Right cardiac atrium (tissue), 5 donors: Measurements from ENCODE around the gene AHSG. TPM values are rescaled to one million over a fixed set of nuclear protein-coding genes. Genes with fewer than 3 reads are reported as not detected.
A peak's percentile ranks its signal among the peaks of the same experiment; 100 is the strongest.

Experiments
- ATAC-seq, 2 donors: fragments of 200-7000 bp; cut with Tn5 transposase; one replicate each; pipeline versions ENCODE4 v1.8.0 to v1.9.1; 2020; ENCODE audit warnings: moderate library complexity in 2 of 2, mild to moderate bottlenecking in 1 of 2
- DNase-seq, 3 donors: peaks; one replicate each; pipeline ENCODE4 v3.0.0-alpha.2; 2020
- H3K27ac ChIP-seq: one replicate; pipeline ENCODE4 v1.5.1; 2013; ENCODE audit warnings: mild to moderate bottlenecking, low read length, control low read depth, moderate library complexity
- H3K27me3 ChIP-seq: one replicate; pipeline ENCODE4 v1.6.1; 2013; ENCODE audit not compliant: control insufficient read depth, insufficient read depth
- H3K4me1 ChIP-seq: one replicate; pipeline ENCODE4 v1.6.1; 2013; ENCODE audit warnings: low read length; ENCODE audit not compliant: control insufficient read depth, insufficient read depth
- H3K4me3 ChIP-seq: one replicate; pipeline ENCODE4 v1.5.1; 2013; ENCODE audit warnings: low read length, control low read depth
- H3K9me3 ChIP-seq: one replicate; pipeline ENCODE4 v1.6.1; 2013; ENCODE audit warnings: low read length; ENCODE audit not compliant: control insufficient read depth
- WGBS: extraction: QIAGEN DNeasy Blood & Tissue Kit; methylation state at CpG from one replicate; pipeline ENCODE4 v1.1.7; 2013; 5-methylcytosine and 5-hydroxymethylcytosine counted together
- intact Hi-C, 4 donors: fragments of 100-400 bp; cut with DNase I; formaldehyde crosslinking; loops; one replicate each; pipeline versions ENCODE4 v1.11.0 to v1.14.0; 2022 to 2023
- polyA plus RNA-seq: library from polyadenylated mRNA; stranded (reverse); fragments of 200-250 nt; gene quantifications from one replicate; pipeline ENCODE4 v1.2.3, GENCODE V29; 2013
- total RNA-seq, 4 donors: library from RNA; stranded (reverse); fragmentation: NEBNext Ultra II Directional; extraction: Animal tissue kit (Norgen Biotek cat#: 25700); gene quantifications; one replicate each; pipeline ENCODE4 v1.2.1, GENCODE V29; 2021
- donor health status: healthy with polysubstance abuse.
- donor health status: DM: no; HTN: yes; CAD: no.
- donor health status: DM: no; HTN: no; CAD: no.
- donor health status: DM: no; HTN: yes; CAD: no; lungs with severe emphysema.
- donor health status: DM: yes; HTN: yes; CAD: no.

The AHSG gene
- total and polyA plus RNA-seq, 5 donors, result 0.05 to 0.20 TPM; not detected in 3

DNA sequence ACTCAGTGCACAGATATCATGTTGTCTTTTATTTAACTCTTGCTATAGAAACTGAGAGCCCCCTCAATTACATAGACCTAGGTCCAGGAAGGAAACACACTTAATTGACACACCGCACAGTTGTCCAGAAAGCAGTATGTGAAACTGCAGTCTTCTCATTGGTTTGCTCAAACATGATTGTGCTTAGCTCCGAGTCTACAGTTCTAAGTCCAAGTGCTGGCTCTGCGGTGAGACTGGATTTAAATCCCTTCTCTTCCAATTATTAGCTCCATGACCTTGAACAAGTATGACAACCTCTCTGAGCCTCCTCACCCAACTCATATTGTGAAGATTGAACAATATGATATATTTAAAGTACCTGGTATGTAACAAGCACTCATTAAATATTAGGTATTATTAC, 19.0 kb upstream of the AHSG start:
- H3K27ac ChIP-seq, result no peak overlapping the region

DNA sequence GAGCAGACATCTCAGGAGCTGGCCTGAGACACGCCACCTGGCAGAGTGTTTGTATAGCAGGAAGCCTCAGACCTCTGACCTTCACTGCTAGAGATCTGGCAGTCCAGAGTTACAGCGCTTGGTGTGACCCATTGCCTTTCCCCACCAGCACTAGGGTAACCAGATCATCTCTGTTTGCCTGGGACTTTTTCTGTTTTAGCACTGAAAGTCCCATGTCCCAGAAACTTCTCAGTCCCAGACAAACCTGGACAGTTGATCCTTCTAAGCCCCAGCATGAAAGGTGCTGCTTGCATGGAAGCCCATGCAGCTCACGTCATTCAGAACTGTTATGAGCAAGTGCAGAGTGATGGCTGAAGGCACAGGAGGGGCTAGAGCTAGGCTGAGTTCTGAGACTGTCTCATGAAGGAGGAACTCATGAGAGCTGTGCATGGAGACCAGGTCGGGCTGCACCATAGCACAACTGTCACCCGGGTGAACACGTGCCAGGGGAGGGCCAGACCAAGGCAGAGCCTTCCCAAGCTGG, 18.2 kb upstream of the AHSG start:
- Histone ChIP-seq H3K4me1 (peaks cover 2% of the 10 kb centered on the region), H3K4me3 (no peak overlapping the region), H3K9me3 (no peaks in the 10 kb centered on the region), H3K27me3 (no peaks in the 10 kb centered on the region), H3K27ac (no peak overlapping the region)
- WGBS, result 59% methylated on average over 6 of the region's 6 CpGs
- intact Hi-C loops, result no loop called here
- ATAC-seq (no peak), DNase-seq (no peak)

More for the DNA sequence above, 19.0 kb upstream of the AHSG start:
- ATAC-seq (no peak), DNase-seq (no peak)
- no peaks in the 10 kb centered on the region for H3K9me3 ChIP-seq
- no peak overlapping the region for H3K4me3 ChIP-seq
- intact Hi-C loops, result no loop called here
- H3K4me1 ChIP-seq, result peaks cover 2% of the 10 kb centered on the region
- WGBS, result 90% methylated on average over 3 of the region's 3 CpGs
- H3K27me3 ChIP-seq, result no peaks in the 10 kb centered on the region

DNA sequence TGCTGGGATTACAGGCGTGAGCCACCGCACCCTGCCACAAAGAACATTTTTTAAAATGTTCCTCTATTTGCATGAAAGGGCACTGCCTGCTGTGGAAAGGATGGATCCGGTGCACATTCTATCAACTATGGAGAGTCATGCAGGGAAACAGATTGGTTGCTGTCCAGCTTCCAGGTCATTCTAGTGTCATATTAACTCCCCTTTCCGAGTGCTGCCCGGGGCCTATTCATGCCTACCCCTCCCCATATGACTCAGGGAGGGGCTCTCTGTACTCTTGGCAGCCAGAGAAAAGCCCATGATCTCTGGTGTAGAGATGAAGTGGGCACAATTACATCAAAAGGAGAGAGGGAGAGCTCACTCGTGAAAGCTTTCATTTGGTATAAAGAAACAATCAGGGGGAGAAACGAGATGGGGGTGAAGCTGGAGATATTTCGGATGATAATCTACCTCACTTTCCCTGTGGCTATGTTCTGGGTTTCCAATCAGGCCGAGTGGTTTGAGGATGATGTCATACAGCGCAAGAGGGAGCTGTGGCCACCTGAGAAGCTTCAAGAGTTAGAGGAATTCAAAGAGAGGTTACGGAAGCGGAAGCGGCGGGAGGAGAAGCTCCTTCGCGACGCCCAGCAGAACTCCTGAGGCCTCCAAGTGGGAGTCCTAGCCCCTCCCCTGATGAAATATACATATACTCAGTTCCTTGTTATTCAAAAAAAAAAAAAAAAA, 16.1 kb upstream of the AHSG start:
- ATAC-seq (no peak), DNase-seq (no peak)
- H3K4me1 ChIP-seq, result peaks cover 3% of the 10 kb centered on the region
- H3K9me3 ChIP-seq, result no peaks in the 10 kb centered on the region
- no peaks in the 10 kb centered on the region for H3K27me3 ChIP-seq
- no peak overlapping the region for H3K27ac ChIP-seq
- WGBS, result 54% methylated on average over 17 of the region's 17 CpGs
- intact Hi-C loops, result no loop called here
- no peak overlapping the region for H3K4me3 ChIP-seq

DNA sequence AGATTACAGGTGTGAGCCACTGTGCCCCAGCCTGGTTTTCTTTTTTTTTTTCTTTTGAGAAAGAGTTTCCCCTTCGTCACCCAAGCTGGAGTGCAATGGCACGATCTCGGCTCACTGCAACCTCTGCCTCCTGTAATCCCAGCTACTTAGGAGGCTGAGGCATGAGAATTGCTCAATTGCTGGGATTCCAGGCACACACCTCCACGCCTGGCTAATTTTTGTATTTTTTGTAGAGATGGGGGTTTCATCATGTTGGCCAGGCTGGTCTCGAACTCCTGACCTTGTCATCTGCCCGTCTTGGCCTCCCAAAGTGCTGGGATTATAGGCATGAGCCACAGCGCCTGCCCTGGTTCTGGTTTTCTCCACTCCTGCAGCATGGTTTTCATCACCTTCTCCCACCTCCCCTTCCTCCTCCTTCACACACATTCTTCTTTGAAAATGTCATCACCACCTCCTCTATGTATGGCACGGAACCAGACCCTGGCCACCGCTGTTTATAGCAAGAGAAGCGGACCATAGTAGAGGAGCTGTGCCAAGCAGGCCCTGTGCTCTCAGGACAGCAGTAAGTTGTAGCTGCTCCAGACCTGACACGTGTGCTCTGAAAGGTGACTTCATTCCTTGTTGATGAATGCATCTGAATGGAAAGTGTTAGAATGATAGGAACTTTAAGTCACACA, 14.6 kb upstream of the AHSG start:
- no peaks in the 10 kb centered on the region for H3K27me3 ChIP-seq
- H3K4me3 ChIP-seq, result no peak overlapping the region
- ATAC-seq, result peak; percentile 88 to 93
- peak overlapping the region; percentile 49 for H3K27ac ChIP-seq
- H3K4me1 ChIP-seq, result peaks cover 3% of the 10 kb centered on the region
- H3K9me3 ChIP-seq, result no peaks in the 10 kb centered on the region
- intact Hi-C loops, result no loop called here
- 58% methylated on average over 11 of the region's 11 CpGs for WGBS
- DNase-seq, result peak; percentile 59 to 81 (median 80)

DNA sequence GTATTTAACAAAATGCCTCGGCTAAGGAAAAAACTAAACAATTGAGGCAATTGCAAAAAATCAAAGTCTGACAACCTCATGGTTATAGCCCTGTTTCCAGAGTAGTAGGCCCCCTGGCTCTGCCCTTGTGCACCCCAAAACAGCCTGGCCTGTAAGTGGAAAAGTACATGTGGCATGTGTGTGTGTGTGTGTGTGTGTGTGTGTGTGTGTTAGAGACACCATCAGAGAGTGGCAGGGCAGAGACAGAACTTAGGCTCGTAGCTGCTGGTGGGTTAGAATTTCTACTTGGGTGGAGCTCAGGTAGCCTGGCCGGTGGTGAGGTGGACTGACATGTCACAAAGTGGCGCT, 14.1 kb upstream of the AHSG start:
- DNase-seq (no peak), ATAC-seq (peak; percentile 10 to 34)
- WGBS, result 72% methylated on average over 4 of the region's 4 CpGs
- intact Hi-C loops, result no loop called here
- H3K4me3 ChIP-seq, result no peak overlapping the region
- no peaks in the 10 kb centered on the region for H3K9me3 ChIP-seq
- peaks cover 3% of the 10 kb centered on the region for H3K4me1 ChIP-seq
- H3K27ac ChIP-seq, result peak overlapping the region; percentile 49
- H3K27me3 ChIP-seq, result no peaks in the 10 kb centered on the region

DNA sequence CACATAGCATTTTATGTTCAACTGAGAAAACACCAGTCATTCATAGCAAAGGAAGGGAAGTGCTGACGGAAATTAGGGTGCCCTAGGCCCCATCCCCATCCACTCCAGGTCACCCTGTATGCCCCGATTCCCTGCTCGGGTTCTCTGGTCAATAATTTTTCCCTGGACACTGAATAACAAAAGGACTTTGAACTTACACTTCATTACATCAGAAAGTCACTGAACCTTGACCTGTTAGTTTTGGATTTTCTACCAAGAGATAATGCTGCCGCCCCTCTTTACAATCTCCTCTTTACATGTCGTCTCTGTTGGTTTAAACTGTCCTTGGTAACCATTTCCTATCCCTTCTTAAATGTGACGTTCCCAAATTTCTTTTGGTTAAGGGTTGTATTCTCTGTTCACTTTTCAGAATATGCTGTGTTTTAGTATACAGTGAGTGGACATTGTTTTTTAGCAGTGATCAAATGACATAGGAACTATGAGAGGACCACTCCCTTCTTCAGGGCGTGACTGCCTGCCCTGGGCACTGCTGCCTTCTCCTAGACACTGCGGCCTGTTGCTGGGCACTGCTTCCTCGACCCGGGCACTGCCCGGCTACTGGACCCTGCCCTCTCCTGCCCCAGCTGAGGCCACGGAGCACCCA, 13.6 kb upstream of the AHSG start:
- peak overlapping the region; percentile 49 for H3K27ac ChIP-seq
- intact Hi-C loops, result no loop called here
- no peaks in the 10 kb centered on the region for H3K27me3 ChIP-seq
- ATAC-seq, result peak in 1 of 2 donors; percentile 28
- no peaks in the 10 kb centered on the region for H3K9me3 ChIP-seq
- 69% methylated on average over 12 of the region's 12 CpGs for WGBS
- H3K4me1 ChIP-seq, result peaks cover 3% of the 10 kb centered on the region
- H3K4me3 ChIP-seq, result no peak overlapping the region
- no peak for DNase-seq

DNA sequence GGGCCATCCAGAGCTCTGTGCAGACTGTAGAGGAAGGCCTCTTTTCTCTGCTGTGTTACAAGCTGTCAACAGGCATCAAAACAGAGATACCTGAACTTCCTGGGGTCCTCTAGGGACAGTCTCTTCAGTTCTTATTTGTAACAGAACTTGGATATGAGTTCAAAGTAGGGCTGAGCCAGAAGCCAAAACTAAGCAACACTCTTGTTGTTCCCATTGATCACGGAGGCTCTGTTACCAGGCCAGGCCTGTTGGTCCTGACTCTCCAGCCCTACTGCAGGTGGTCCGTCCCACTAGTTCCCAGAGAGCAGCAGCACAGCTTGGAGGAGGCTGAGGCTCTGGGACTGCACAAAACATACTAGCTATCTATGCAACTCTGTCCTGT, 13.1 kb upstream of the AHSG start:
- ATAC-seq, result no peak
- Histone ChIP-seq H3K27ac (no peak overlapping the region), H3K9me3 (no peaks in the 10 kb centered on the region), H3K4me3 (no peak overlapping the region), H3K27me3 (no peaks in the 10 kb centered on the region), H3K4me1 (peaks cover 1% of the 10 kb centered on the region)
- DNase-seq, result no peak
- intact Hi-C loops, result no loop called here
- 86% methylated on average over 2 of the region's 2 CpGs for WGBS

DNA sequence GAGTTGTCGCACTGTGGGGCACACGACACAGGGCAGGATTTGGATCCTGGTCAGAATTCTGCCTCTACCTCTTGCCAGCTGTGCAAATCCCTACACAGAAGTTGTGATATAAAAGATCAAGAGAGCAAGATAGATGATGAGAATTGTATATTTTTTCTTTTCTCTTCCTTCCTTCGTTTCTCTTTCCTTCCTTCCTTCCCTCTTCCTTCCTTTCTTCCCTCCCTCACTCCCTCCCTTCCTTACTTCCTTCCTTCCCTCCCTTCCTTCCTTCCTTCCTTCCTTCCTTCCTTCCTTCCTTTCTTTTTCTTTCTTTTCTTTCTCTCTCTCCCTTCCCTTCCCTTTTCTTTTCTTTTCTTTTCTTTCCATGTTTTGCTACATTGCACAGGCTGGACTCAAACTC, 12.0 kb upstream of the AHSG start:
- no peak overlapping the region for H3K4me3 ChIP-seq
- intact Hi-C loops, result no loop called here
- H3K27ac ChIP-seq, result no peak overlapping the region
- peaks cover 1% of the 10 kb centered on the region for H3K4me1 ChIP-seq
- 71% methylated on average over 3 of the region's 3 CpGs for WGBS
- H3K9me3 ChIP-seq, result no peaks in the 10 kb centered on the region
- no peaks in the 10 kb centered on the region for H3K27me3 ChIP-seq
- no peak for ATAC-seq
- DNase-seq, result no peak

DNA sequence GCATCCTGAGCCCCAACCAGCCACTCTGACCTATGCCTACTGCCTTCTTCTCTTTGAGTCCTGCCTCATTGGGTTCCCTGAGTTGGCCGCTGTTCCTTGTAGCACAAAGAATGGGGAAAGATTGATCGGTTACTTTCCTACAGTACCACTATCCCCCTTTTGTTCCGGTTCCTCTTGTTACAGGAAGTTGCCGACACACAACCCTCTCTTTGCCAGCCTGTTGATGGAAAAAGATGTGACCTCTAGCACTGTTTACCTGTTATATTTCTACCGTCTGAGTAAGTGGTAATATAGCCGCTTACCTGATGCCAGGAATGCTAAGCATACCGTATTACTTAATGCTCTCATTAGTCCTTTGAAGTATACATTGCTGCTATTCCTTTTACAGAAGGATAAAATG, 9.7 kb upstream of the AHSG start:
- Histone ChIP-seq H3K27ac (no peak overlapping the region), H3K9me3 (no peaks in the 10 kb centered on the region), H3K4me1 (peaks cover 1% of the 10 kb centered on the region), H3K4me3 (no peak overlapping the region), H3K27me3 (no peaks in the 10 kb centered on the region)
- intact Hi-C loops, result no loop called here
- ATAC-seq, result no peak
- no peak for DNase-seq
- whole genome bisulfite sequencing, result 85% methylated on average over 7 of the region's 7 CpGs

DNA sequence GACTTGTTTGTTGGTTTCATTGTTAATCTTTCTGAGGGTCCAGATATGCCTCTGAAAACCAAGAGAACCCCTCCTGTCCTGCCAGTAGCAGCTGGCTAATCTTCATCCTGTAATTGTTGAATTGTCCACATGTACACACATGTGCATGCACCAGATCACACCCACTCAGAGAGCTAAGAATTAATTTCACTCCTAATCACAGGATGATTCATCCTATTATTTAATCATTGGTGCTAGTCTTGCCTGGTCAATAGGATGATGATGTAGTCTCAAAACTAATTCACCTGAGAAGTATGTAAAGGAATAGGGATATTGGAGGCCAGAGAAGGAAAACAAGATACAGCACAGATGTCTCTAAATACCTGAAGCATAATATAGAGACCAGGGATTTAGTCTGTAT, 7.8 kb upstream of the AHSG start:
- DNase-seq (no peak), ATAC-seq (no peak)
- Histone ChIP-seq H3K4me1 (no peaks in the 10 kb centered on the region), H3K9me3 (no peaks in the 10 kb centered on the region), H3K4me3 (no peak overlapping the region), H3K27me3 (no peaks in the 10 kb centered on the region), H3K27ac (no peak overlapping the region)
- intact Hi-C loops, result no loop called here
